HG02885 (cell line): ENCODE results near the gene PDXDC1.
"Not testable (repeated sequence)": the region's sequence is repeated elsewhere in the genome, so short reads cannot be mapped to it uniquely, and the experiment has no call there.

ENCODE experiments used
- ATAC-seq: cut with Tn5 transposase; IDR thresholded peaks from one replicate; pipeline ENCODE4 v1.9.1; 2021; ENCODE audit warnings: mild to moderate bottlenecking; ENCODE audit not compliant: unreplicated experiment, poor library complexity

The PDXDC1 gene

DNA sequence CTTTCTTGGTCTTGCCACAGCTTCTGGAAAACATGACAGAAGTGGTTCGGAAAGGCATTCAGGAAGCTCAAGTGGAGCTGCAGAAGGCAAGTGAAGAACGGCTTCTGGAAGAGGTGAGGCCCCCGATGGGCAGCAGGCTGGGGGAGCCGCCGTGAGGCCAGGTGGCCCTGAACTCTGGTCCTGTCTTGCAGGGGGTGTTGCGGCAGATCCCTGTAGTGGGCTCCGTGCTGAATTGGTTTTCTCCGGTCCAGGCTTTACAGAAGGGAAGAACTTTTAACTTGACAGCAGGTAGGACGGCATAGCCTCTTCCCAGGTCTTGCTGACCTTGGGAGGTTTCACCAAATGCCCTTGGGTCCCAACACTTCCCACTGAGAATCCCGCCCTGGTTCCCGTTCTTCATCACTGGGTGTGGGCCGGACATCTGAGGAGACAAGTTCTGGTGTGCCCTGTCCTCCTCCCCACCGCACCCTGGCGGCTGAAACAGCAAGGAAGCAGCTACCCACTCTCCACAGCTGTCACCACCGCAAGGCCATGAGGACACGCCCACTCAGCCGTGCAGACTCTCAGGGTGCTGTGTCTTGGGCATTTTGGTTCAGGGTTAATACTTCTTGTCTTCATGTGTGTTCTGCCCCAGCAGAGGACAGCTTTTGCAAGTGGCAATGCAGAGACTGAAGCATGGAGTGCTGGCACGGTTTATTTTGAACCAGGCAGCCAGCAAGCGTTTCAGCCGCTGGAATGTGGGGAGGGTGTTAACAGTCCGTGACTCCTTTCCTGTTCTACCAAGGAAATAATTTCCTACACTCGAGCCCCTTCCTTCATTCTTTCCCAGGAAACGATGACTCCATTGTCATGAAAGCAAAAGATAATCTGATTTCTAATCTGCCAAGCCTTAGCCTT lies 59.7 kb downstream of the PDXDC1 start:
- ATAC-seq, result no peak

- ATAC-seq, result no peak
These were observed 60.4 kb downstream of the PDXDC1 start for GRCh38 chr16:15035163-15035729.

GRCh38 chr16:15037003-15037402 lies 62.2 kb downstream of the PDXDC1 start:
- no peak for ATAC-seq

DNA sequence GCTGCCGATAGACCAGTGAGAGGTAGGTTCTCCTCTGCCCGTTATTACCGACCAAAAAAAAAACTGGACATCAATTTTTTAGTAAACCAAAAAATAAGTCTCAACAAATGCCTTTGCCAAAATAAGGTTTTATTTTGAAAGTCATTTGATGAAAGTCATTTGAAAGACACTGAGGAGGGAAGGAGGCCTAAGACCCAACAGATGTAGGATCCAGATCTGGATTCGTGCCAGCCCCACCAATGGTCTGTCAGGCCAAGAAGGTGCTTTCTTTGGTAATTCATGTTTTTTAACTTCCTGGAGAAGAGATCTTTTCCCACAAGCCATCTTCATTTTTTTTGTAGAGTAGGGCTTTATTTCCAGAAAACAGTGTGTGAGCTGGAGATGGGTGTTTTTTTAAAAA lies 62.9 kb downstream of the PDXDC1 start:
- ATAC-seq, result no peak

DNA sequence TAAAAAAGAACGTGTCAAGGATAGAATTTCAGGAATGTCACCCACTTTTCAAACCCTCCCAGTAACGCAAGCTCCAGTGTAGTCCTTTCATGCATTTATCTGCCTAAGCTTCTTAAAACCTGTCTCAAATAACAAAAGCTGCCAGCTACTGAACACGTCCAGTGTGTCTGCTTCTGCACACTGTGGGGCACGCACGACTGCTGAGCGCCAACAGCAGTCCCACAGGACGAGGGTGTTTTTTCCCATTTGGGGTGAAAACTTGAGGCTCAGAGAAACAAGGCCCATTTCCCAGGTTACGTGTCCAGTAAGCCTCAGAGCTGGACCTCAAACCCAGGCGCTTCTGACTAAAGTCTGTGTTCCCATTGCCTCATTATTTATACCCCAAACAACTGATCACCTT lies 63.9 kb downstream of the PDXDC1 start:
- no peak for ATAC-seq

GRCh38 chr16:15041271-15042004 lies 66.6 kb downstream of the PDXDC1 start:
- no peak for ATAC-seq

DNA sequence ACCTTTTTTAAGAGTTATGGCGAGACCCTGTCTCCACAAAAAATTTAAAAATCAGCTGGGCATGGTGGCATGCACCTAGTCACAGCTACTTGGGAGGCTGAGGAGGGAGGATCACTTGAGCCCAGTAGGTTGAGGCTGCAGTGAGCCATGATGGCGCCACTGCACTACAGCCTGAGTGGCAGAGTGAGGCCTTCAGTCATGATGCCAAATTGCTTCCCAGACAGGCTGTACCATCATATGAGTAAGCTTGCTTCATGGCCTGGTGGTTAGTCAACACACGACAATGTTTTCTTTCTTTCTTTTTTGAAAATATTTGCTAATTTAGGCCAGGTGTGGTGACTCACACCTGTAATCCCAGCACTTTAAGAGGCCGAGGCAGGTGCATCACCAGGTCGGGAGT lies 68.5 kb downstream of the PDXDC1 start:
- ATAC-seq, result no peak

GRCh38 chr16:15044286-15044685 lies 69.5 kb downstream of the PDXDC1 start:
- no peak for ATAC-seq

GRCh38 chr16:15045270-15045669 lies 70.4 kb downstream of the PDXDC1 start:
- not testable (repeated sequence) for ATAC-seq

DNA sequence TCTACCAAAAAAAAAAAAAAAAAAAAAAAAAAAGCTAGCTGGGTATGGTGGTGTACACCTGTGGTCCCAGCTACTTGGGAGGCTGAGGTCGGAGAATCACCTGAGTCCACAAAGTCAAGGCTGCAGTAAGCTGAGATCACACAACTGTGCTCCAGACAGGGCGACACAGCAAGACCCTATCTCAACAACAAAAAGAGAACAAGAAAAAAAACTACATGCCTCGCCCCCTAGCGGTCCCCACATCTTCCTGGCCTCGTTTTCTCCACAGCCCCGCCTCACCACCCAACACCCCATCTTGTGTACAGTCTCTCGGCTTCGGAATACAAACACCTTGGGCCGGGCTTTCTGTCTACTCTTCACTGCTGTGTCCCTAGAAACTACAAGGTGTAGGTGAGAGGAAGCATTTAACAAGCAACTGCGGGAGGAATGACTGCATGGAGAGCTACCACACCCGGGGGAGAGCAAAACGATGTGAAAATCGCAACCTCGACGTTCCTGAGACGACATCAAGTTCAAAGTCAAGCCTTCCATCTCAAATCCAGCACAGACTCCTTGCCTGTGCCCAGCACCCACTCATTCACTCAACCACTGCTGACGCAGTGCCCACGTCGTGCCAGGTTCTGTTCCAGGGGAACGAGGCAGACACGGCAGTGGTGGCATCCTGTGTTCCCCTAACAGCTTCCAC lies 72.0 kb downstream of the PDXDC1 start:
- ATAC-seq, result no peak

DNA sequence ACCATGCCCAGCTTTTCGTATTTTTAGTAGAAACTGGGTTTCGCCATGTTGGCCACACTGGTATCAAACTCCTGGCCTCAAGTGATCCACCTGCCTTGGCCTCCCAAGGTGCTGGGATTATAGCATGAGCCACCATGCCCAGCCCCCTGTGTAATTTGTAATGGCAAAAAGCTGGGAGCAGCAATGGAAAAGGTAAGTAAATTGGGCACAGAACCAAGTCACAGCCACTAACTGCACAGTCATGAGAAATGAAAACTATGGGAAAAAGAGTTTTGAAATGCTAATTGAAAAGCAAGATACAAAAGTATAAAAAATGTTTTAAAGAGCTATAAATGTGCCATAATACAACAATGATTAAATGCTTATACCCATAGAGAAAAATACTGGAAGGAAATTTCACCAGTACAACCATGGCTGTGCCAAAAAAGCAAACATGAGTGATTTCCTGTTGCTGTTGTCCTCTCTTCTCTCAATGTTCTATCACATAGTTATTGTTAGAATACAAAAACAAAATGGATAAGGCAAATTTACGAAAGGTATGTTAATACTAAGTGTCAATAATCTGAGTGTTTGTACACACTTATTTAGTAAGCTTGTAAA lies 74.9 kb downstream of the PDXDC1 start:
- no peak for ATAC-seq

DNA sequence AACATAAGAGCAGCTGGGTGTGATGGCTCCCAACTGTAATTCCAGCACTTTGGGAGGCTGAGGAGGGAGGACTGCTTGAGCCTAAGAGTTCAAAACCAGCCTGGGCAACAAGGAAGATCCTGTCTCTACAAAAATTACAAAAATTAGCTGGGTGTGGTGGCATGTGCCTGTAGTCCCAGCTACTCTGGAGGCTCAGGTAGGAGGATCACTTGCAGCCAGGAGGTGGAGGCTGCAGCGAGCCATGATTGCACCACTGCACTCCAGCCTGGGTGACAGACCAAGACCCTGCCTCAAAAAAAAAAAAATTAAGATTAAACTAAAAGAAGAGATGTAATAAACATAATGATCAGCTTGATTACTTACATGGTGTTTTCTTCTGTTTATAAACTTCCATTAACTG lies 75.6 kb downstream of the PDXDC1 start:
- ATAC-seq, result not testable (repeated sequence)

- ATAC-seq, result no peak
These were observed 76.6 kb downstream of the PDXDC1 start for GRCh38 chr16:15051387-15051951.

DNA sequence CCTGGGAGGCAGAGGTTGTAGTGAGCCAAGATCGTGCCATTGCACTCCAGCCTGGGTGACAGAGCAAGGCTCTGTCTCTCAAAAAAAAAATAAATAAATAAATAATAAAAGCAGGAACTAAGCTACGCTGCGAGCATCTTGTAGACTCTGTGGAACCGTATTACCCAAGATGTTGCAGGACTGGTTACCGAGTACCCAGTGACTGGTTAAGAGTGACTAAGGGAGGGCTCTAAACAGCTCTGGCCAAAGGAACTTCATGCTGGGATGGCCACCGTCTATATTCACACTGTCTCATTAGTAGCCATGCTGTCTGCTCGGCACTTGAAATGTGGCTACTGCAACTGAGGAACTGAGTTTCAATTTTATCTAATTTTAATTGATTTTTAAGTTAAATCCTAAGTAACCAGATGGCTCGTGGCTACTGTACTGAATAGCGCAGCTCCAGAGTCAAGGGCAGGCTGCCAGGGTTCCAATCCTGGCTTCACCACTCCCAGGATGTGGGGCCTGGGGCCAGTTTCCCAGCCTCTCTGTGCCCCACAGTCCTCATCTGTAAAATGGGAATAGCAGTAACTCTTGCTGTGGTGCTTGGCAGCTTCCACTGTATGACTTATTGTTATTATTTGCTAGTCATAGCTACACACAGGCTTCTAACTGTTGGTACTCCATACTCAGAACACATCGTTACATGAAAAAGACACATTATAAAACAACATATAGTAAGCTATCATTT lies 78.1 kb downstream of the PDXDC1 start:
- ATAC-seq, result no peak

GRCh38 chr16:15053904-15054303 lies 79.1 kb downstream of the PDXDC1 start:
- no peak for ATAC-seq

GRCh38 chr16:15054357-15055140 lies 79.7 kb downstream of the PDXDC1 start:
- no peak for ATAC-seq

- ATAC-seq, result peak; percentile 56
These were observed 80.6 kb downstream of the PDXDC1 start for GRCh38 chr16:15055141-15056053.
